D341Med (cell line): ENCODE results near the gene ACSS1.

Source experiments
- DNase-seq: peaks from one replicate; pipeline ENCODE4 v3.0.0; 2012; ENCODE audit warnings: low spot score

ACSS1 gene

DNA sequence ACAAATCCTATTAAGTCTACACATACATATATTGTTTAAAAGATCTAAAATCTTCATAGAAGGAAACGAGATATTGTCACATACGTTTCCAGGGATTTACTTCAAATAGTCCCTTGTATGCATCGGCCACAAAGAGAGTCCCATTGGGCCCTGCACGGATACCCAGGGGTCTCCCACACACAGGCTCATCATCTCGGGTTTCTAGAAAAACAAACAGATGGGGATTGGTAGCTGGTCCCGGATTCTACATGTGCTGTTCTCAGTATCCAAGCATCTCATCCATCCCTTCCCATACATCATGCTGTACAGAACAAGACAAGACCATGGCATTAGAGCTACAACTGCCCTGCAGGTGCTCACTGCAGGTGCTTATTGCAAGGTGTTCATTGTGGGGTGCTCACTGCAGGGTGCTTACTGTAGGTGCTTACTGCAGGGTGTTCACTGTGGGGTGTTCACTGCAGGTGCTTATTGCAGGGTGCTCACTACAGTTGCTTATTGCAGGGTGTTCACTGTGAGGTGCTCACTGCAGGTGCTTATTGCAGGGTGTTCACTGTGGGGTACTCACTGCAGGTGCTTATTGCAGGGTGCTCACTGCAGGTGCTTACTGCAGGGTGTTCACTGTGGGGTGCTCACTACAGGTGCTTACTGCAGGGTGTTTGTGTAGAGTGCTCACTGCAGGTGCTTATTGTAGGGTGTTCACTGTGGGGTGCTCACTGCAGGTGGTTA, 86.4 kb downstream of the ACSS1 start:
- DNase-seq, result no peak

DNA sequence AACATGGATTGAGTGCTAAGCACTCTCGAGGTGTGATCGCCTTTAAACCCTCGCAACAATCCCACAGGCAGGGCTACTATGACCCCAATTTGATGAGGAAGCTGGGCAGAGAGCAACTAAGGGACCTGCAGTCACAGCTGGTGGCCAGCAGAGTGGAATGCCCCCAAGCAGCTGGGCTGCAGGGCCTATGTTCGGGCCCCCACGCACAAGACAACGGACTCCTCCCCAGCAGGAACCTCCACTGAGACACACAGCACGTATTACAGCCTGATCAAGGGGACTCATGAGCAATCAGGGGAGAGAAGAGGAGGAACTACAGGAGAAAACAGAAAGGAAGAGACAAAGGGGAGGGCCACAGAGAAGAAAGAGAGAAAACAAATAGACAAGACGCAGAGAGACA, 87.2 kb downstream of the ACSS1 start:
- DNase-seq, result no peak

DNA sequence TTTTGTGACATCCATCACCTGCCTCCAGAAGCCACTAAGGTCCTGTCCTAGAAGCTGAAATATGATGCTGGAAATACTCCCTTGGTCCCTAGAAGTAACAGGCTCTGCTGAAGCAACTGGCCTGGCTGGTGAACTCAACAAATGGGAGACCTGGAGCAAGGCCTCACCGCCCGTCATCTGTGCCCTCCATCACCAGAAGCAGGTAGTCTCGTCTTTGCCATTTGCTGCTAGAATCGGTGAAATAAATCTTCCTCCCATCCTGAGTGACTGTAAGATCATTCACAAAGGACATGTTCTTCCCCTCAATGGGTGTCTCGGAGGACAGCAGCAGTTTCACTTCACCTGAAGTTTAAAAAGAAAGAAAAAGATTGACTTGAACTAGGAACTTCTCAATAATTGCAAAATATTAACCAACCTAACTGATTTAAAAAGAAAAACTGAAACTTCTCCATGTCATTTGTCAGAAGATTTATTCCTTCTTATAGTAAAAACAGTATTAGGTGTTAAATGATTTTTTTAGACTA, 87.8 kb downstream of the ACSS1 start:
- no peak for DNase-seq

DNA sequence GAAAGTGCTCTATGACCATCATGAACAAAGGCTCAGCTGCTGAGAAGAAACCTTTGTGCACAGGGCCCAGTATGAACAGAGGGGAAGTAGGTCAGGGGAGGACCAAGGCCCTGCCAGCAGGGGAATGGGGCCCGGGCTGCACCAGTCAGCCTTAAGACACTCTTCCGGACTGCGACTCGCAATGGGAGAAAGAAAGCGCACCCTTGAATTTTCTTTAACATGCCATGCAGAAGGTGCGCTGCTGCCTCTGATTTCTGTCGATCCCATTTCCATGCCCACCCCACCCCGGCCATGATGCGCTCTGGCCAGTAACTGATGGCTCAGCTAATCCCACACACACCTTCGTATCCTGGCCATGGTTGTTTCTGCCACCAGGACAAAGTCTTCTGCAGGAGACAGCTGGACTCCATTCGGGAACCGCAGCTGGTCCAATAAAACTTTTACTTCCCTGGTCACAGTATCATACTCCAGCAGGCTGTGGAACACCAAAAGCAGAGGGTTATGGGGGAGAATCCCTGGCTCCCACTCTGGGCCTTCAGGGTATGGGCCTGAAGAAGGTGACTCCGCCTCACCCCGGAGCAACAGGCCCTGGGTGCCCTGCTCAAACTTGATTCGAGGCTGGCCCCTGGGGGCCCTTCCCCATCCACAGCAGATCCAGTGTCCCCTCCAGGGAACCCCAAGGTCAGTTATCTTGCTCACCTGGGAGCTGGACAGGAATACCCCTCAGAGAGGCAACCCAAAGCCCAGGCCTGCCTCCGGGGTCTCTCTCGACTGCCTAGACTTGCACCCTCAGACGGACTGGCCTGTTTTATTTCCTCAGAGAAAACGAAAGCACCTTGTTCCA, 88.5 kb downstream of the ACSS1 start:
- DNase-seq, result no peak

DNA sequence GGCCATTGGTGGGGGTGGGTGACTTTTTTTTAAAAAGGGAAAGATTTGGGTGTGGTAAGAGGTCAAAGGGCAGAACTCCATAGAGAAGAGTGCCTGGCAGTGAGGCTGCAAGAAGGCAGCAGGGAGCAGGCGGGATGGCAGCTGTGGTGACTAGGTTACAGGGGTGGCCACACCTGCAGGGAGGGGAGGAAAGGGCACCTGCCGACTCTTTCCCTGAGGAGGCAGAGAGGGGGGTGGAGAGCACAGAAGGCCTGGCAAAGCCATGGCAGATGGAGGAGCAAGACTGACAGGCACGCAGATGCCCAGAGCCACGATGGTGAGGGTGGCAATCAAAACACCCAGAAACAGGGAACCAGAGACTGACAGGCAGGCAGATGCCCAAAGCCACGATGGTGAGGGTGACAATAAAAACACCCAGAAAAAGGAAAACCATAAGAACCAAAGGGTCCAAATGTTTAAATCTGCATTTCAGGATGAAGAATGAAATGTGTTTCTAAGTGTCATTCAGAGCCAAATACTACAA, 89.6 kb downstream of the ACSS1 start:
- no peak for DNase-seq

DNA sequence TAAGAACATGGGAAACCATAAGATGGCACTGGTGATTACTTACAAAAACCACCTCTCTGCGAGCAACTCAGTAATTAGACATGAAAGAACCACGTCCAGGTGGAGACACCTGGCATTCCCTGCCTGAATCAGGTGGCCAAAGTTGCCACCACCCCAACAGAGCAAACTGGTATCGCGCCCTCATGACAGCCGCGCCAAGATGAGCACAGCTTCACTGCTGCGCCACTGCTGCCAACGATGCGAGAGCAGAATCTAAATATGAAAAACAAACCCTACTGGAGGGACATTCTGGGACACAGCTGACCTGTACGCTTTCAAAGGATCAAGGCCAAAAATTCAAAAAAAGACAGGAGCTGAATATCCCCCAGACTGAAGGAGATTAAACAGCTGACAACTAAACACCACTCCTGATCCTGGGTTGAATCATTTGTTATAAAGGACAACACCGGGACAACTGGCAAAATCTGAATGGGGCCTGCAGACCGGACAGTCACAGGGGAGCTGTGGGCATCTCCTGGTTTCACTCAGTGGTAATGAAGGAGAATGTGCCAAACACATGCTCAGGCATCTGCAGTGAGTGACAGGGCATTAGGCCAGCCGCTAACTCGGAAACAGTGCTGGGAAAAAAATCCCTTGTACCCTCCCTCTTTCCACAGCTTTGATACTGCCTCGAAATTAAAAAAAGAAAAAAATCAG, 91.5 kb downstream of the ACSS1 start:
- no peak for DNase-seq

DNA sequence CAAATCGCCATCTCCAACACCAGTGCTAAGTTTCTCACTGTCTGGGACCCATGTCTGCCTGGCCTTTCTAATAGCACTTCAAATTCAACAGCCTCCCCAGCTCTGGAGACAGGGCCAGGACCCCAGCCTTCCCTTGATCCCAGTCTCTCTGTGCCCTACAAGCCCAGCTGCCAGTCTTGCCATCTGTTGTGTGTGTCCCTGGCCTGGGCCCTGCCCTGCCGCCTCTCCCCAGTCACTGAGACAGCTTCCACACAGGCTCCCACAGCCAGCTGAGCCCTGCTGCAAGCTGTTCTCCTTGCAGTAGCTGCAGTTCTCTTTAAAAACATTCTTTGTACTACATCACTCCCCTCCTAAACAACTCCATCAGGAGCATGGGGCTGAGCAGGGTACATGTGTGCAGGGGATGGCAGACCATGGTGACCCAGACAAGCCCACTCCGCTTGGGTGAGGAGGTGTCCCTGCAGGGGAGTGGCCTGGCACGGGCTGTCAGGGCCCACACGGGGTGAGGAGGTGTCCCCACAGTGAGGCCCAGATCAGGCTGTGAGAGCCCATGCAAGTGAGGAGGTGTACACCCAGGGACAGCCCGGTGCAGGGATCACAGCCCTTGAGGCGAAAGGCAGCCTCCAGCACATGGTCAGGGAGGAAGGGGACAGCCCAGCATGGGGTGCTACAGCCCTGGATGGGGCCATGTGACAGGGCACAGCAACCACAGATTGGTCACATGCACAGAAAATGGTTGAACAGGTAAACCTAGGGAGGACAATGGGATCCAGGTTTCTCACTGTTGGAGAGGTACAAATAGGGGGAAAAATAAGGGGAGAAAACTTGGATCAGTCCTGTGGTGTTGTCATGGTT, 92.6 kb downstream of the ACSS1 start:
- DNase-seq, result peak; percentile 81

DNA sequence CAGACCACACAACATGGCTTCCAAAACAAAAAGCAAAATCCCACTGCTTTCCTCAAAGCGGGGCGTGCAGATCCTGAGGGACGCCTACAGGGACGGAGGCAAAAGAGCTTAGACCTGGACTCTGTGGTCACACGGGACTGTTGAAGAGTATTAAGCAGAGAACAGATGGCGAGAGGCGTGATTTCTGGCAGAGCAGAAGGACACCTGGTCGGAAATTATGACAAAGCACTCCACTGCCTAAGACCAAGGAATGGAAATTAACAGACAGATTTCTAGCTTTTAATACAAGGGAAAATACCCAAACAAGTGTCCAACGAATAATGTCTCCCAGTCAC, 93.5 kb downstream of the ACSS1 start:
- peak; percentile 82 for DNase-seq

DNA sequence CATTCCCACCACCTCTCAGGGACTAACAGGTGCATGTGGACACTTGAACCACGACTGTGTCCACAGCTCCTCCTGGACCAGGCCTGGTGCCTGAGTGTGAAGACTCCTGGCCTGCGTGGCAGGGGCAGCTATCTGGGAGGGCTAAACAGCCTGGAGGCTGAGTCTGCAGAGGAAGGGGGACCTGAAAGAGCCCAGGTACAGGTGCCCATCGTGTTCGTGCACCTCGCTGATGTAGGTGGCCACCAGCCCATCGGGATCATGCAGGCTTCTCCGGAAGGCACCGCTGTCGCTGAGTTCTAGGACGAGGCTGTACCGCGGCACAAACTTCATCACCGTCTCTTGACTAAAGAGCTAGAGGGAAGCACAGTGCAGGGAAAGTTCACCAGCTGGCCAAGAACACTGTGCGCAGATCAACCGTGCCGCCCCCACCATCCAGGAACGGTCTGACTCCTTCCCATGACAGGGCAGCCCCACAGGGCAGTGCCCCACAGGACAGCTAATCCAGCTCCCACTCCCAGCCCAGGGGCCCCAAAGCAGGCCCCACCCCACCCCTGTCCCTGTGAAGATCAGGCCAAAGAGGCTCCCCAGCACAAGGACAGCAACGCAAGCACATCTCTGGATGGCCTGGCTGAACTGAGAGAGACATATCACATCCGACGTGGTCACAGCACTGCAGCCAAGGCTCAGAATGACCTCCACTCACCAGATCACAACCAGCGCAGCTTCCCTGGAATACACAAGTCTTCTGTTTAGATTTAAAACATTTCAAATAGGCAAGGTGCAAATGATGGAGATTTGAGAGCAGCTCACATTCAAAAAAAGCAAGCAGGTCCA, 94.0 kb downstream of the ACSS1 start:
- DNase-seq, result no peak

DNA sequence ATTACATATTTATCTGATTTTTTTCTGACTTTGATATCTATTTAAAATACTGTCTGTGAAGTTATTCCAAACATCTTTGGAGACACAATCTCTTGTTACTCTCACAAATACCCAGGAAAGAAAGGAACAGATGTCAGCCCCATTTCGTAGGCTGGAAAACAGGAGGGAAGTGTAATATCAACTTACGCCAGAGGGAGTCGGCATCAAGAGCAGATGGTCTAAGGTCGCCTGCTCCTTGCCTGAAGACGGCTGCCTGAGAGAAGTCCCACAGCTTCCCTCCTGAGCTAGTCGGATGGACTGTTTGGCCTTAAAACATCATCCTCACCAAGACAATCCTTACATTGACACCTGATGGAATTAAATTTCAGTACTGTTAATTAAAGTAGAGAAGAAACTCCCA, 95.4 kb downstream of the ACSS1 start:
- DNase-seq, result peak; percentile 71

DNA sequence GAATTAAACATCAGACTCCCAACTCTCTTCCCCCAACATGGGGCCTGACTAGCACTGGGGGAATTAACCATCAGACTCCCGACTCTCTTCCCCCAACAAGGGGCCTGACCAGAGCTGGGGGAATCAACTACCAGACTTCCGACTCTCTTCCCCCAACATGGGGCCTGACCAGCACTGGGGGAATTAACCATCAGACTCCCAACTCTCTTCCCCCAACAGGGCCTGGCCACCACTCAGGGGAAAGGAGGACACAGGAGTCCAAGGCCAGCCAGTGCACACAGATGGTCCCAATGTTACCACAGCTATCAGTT, 95.8 kb downstream of the ACSS1 start:
- no peak for DNase-seq

DNA sequence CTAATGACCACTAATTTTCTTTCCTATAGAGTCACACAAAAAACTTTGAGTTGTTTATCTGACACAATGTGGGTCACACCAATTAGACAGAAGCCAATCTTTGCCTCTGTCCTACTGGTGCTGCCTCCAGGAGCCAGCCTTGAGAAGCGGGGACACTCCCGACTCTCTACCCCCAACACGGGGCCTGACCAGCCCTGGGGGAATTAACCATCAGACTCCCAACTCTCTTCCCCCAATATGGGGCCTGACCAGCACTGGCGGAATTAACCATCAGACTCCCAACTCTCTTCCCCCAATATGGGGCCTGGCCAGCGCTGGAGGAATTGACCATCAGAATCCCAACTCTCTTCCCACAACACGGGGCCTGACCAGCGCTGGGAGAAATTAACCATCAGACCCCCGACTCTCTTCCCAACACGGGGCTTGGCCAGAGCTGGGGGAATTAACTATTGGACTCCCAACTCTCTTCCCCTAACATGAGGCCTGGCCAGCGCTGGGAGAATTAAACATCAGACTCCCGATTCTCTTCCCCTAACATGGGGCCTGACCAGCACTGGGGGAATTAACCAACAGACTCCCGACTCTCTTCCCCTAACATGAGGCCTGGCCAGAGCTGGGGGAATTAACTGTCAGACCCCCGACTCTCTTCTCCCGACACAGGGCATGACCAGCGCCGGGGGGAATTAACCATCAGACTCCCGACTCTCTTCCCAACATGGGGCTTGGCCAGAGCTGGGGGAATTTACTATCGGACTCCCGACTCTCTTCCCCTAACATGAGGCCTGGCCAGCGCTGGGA, 96.4 kb downstream of the ACSS1 start:
- DNase-seq, result no peak

DNA sequence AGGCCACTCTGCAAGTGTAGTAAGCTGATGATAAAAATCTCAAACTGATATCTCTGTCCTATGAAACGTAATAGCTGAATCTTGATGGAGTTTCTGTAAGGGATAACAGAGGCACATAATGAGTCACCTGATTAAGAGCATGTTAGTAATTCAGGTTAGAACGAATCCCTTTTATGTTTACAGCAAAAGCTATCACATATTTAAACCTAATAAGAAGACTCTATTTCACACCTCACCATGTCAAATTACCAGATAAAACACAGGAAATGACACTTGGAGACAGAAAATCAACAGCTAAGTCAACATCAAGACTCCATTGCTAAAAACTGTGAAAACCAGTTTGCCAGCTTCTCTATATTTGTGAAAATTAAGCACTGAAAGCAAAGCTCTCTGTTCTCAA, 97.1 kb downstream of the ACSS1 start:
- no peak for DNase-seq

DNA sequence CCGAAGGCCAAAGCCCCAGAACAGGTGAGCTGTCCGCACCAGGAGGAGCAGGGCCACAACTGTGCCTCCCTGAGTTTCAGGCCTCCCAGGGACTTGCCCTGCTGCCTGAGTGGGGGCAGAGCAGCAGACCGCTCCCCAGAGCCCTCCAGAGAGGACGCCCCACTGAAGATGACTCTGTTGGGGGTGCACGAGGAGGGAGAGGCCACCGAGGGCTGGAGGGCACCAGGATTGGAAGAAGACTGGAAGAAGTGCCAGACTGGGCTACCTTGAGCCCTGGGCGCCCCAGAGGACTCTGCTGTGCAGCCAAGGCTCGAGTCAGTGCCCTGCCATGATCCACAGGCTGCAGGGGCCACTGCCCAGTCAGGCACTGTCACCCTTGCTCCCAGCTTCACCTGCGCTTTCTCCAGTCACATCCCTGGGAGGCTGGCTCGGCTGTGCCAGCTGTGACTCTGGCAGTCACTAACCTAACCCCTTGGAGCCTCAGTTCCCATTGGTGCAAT, 97.6 kb downstream of the ACSS1 start:
- DNase-seq, result no peak

DNA sequence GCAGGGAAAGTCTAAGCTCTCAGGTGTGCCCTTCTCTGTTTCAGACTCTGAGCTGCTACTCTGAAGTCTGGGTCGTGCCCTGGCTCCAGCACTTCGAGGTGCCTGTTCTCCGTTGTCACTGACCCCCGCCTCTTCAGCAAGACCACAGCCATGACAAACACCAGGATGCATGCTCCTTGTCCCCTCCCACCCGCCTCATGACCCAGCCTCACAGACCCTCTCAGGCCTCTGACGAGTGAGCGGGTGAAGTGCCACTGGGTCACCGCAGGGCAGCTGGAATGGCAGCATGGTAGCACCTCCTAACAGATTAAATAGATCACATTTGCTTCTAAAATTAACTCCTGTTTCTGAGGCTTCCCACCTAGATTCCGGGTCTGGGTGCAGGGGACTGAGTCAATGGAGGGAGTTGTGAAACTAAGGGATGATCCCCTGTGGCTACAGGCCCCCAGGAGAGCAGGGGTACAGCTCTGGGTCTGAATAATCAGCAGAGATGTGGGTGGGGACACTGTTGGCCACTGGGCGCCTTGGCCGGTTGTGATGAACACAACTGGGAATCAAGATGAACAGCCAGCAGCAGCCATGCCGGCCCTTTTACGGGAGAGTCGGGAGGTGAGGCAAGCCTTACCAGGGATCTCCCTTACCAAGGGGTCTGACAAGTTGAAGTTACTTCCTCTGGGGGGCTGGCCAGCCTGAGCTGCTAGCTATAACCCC, 98.2 kb downstream of the ACSS1 start:
- DNase-seq, result no peak

DNA sequence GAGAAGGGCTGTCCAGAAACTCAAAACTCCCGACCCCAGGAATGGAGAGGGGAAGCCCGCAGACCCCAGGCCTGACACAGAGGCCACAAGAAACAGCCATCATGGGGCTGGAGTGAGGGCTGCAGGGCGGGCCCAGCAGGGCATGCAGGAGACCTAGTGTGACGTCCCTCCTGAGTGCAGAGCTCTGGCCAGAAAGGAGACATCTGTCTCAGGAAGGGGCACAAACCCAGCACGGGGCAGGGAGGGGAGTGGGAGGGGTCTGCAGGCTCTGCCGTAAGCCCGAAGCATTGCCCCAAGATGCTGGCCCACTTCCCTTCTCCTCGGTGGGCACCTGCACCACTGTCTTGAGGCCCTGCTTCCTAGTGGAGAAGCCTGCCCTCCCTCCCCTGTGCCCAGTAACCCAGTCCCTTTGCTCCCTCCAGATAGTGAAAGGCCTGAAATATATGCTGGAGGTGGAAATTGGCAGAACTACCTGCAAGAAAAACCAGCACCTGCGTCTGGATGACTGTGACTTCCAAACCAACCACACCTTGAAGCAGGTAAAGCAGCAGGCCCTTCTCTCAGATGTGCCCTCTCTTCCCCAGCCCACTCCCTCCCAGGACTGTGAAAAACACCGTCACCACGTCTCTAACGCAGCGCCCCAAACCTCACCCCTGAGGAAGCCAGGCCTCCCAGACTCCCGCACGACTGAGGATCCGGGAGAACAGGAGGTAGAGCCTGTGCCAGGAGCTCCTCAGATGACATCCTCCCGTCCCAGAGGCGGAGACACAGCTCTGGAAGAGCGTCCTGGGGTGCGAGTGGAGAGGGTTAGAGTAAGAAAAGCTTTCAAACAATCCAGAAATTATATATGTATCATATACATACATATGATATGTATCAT, 99.2 kb downstream of the ACSS1 start:
- DNase-seq, result no peak

DNA sequence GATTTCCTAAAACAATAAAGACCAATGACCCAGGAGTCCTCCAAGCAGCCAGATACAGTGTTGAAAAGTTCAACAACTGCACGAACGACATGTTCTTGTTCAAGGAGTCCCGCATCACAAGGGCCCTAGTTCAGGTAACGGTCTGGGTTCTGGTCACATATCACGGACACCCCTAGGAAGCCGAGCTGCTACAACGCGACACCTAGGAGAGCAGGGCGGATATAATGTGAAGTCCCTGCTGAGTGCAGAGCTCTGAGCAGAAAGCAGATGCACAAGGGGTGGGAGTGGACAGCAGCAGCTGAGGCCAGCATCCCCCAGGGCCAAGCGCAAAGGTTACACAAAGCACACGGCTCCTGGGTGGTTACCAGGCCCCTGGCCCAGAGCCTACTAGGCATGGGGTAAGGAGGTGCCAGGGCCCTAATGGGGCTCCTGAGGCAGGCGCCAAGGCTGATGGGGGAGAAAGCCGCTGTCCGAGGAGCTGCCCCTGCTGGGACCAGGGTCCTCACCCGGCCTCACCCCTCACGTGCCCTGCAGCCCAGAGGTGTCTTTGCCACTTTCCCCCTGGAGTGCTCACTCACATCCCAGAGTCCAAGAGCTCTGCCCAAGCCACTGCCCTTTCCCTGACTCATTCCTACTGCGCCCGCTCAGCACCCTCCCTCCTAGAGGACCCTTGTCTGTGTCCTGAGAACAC, 100.5 kb downstream of the ACSS1 start:
- DNase-seq, result peak; percentile 21
